ENCODE results near the gene NQO1. TPM values are rescaled to one million over a fixed set of nuclear protein-coding genes. Genes with fewer than 3 reads are reported as not detected.

Gene NQO1
- total and polyA plus RNA-seq, 9 of the 15 experiments (the other 6 are each of a cell fraction or from before 2014, with no cell fraction given): 96.7 to 198 (median 122) TPM

- TF ChIP-seq THAP12 (CRISPR knock-in tag; IDR thresholded peaks at IDR 0.05) (no peak), ZNF311 (CRISPR knock-in tag; IDR thresholded peaks at IDR 0.05) (no peak), TCF7 (IDR thresholded peaks at IDR 0.05; ENCODE audit: borderline replicate concordance) (no peak), ZC3H11A (IDR thresholded peaks at IDR 0.05; ENCODE audit: low read depth, low read length) (no peak), CREB3L1 (IDR thresholded peaks at IDR 0.05; ENCODE audit: borderline replicate concordance, low read depth) (peak; percentile 38; the same call in 1 of the 2 replicates), TAL1 (IDR thresholded peaks at IDR 0.05) (no peak), COPS2 (conservative IDR thresholded peaks at IDR 0.05) (no peak), RFX1 (IDR thresholded peaks at IDR 0.05) (no peak), KLF10 (CRISPR knock-in tag; IDR thresholded peaks at IDR 0.05) (no peak), CBFB (CRISPR knock-in tag; IDR thresholded peaks at IDR 0.05) (no peak), ZNF518B (CRISPR knock-in tag; IDR thresholded peaks at IDR 0.05) (no peak), RBM14 (IDR thresholded peaks at IDR 0.05; ENCODE audit: borderline replicate concordance, insufficient read depth, low read depth, low read length) (no peak), RAD51 (IDR thresholded peaks at IDR 0.05; ENCODE audit: borderline replicate concordance, low read depth) (peak; percentile 99), BCLAF1 (IDR thresholded peaks at IDR 0.05; ENCODE audit: borderline replicate concordance in 1 of 2, control insufficient read depth in 1 of 2, low read depth in 2 of 2, low read length in 1 of 2) (no peak)
Measured at GRCh38 chr16:69761983-69762813, 35.8 kb upstream of the NQO1 start, which contains the start of gene WWP2 (continued).

All from K562 (cell line).